Measurements from ENCODE around the gene ANP32D. TPM values are rescaled to one million over a fixed set of nuclear protein-coding genes. Genes with fewer than 3 reads are reported as not detected.
"Not testable (repeated sequence)": the region's sequence is repeated elsewhere in the genome, so short reads cannot be mapped to it uniquely, and the experiment has no call there.

Gene ANP32D
- total RNA-seq, 4 donors from 2014 or later: not detected

- Histone ChIP-seq H3K4me3 (no peak overlapping the region), H3K36me3 (no peaks in the 10 kb centered on the region)
- in situ Hi-C loops (cut with MboI; ENCODE audit: low pct_ligation_motif_present in 1 of 4, low pct_unique_long_range_greater_than_20kb in 1 of 4, low sequenced_read_pairs in 3 of 4): no loop called here
These were observed 14.3 kb downstream of the ANP32D start for GRCh38 chr12:48486679-48487078.

GRCh38 chr12:48489012-48489411 lies 16.7 kb downstream of the ANP32D start:
- 37 to 43% methylated on average over 2 of the region's 2 CpGs for WGBS, 2 donors (ENCODE audit: low coverage in 1 of 2)
- H3K4me1 ChIP-seq: no peaks in the 10 kb centered on the region
- TF ChIP-seq POLR2A (IDR thresholded peaks at IDR 0.05) (no peak), EP300 (IDR thresholded peaks at IDR 0.05; ENCODE audit: low read depth) (no peak), CTCF (IDR thresholded peaks at IDR 0.05) (no peak), POLR2AphosphoS5 (IDR thresholded peaks at IDR 0.05) (no peak)

More at GRCh38 chr12:48486679-48487078, 14.3 kb downstream of the ANP32D start:
- TF ChIP-seq POLR2A (IDR thresholded peaks at IDR 0.05) (no peak), POLR2AphosphoS5 (IDR thresholded peaks at IDR 0.05) (no peak), EP300 (IDR thresholded peaks at IDR 0.05; ENCODE audit: low read depth) (no peak)
- WGBS, 2 donors (ENCODE audit: low coverage in 1 of 2): 49 to 67% methylated on average over 5 of the region's 5 CpGs
- H3K9me3 ChIP-seq: no peaks in the 10 kb centered on the region
- DNase-seq: no peak
- H3K27ac ChIP-seq: no peak overlapping the region
- no peaks in the 10 kb centered on the region for H3K4me1 ChIP-seq
- no peaks in the 10 kb centered on the region for H3K27me3 ChIP-seq
- intact Hi-C loops (cut with DNase I; ENCODE audit: low total_unique reads): no loop called here

GRCh38 chr12:48489456-48489855 lies 17.1 kb downstream of the ANP32D start:
- H3K4me1 ChIP-seq; H3K4me3 ChIP-seq; intact Hi-C loops (cut with DNase I; ENCODE audit: low total_unique reads); H3K9me3 ChIP-seq; H3K36me3 ChIP-seq; H3K27ac ChIP-seq; H3K27me3 ChIP-seq; in situ Hi-C loops (cut with MboI; ENCODE audit: low pct_ligation_motif_present in 1 of 4, low pct_unique_long_range_greater_than_20kb in 1 of 4, low sequenced_read_pairs in 3 of 4); DNase-seq: not testable (repeated sequence)
- 77 to 85% methylated on average over 5 to 7 of the region's 7 CpGs for WGBS, 2 donors (ENCODE audit: low coverage in 1 of 2)

More at GRCh38 chr12:48489012-48489411, 16.7 kb downstream of the ANP32D start:
- no peaks in the 10 kb centered on the region for H3K27me3 ChIP-seq
- intact Hi-C loops (cut with DNase I; ENCODE audit: low total_unique reads) (no loop called here), in situ Hi-C loops (cut with MboI; ENCODE audit: low pct_ligation_motif_present in 1 of 4, low pct_unique_long_range_greater_than_20kb in 1 of 4, low sequenced_read_pairs in 3 of 4) (no loop called here)
- no peak for DNase-seq
- no peaks in the 10 kb centered on the region for H3K36me3 ChIP-seq
- no peak overlapping the region for H3K27ac ChIP-seq
- H3K9me3 ChIP-seq: no peaks in the 10 kb centered on the region
- no peak overlapping the region for H3K4me3 ChIP-seq

GRCh38 chr12:48500281-48500680 lies 27.9 kb downstream of the ANP32D start:
- in situ Hi-C loops (cut with MboI; ENCODE audit: low pct_ligation_motif_present in 1 of 4, low pct_unique_long_range_greater_than_20kb in 1 of 4, low sequenced_read_pairs in 3 of 4); H3K9me3 ChIP-seq; intact Hi-C loops (cut with DNase I; ENCODE audit: low total_unique reads); H3K4me1 ChIP-seq; H3K4me3 ChIP-seq; H3K27ac ChIP-seq; H3K27me3 ChIP-seq; H3K36me3 ChIP-seq; DNase-seq: not testable (repeated sequence)
- no CpG with 5 or more reads among the region's 32 CpGs for WGBS, 2 donors (ENCODE audit: low coverage in 1 of 2)

- in situ Hi-C loops (cut with MboI; ENCODE audit: low pct_ligation_motif_present in 1 of 4, low pct_unique_long_range_greater_than_20kb in 1 of 4, low sequenced_read_pairs in 3 of 4); DNase-seq; intact Hi-C loops (cut with DNase I; ENCODE audit: low total_unique reads); H3K9me3 ChIP-seq; H3K4me1 ChIP-seq; H3K4me3 ChIP-seq; H3K36me3 ChIP-seq; H3K27me3 ChIP-seq; H3K27ac ChIP-seq: not testable (repeated sequence)
- 75 to 79% methylated on average over 2 of the region's 2 CpGs for WGBS, 2 donors (ENCODE audit: low coverage in 1 of 2)
These were observed 34.5 kb downstream of the ANP32D start for GRCh38 chr12:48506836-48507235.

GRCh38 chr12:48508987-48509386 lies 36.6 kb downstream of the ANP32D start:
- DNase-seq: no peak
- Histone ChIP-seq H3K4me3 (no peak overlapping the region), H3K27ac (no peak overlapping the region), H3K27me3 (peaks cover 3% of the 10 kb centered on the region), H3K9me3 (peaks cover 0 to 3% of the 10 kb centered on the region in 2 donors), H3K4me1 (no peaks in the 10 kb centered on the region), H3K36me3 (no peaks in the 10 kb centered on the region)
- WGBS, 2 donors (ENCODE audit: low coverage in 1 of 2): 76% methylated on average over 2 of the region's 2 CpGs; no CpG with 5 or more reads in 1 of the 2 donors
- in situ Hi-C loops (cut with MboI; ENCODE audit: low pct_ligation_motif_present in 1 of 4, low pct_unique_long_range_greater_than_20kb in 1 of 4, low sequenced_read_pairs in 3 of 4) (no loop called here), intact Hi-C loops (cut with DNase I; ENCODE audit: low total_unique reads) (no loop called here)
- TF ChIP-seq POLR2A (IDR thresholded peaks at IDR 0.05): no peak
- no peak for TF ChIP-seq POLR2AphosphoS5 (IDR thresholded peaks at IDR 0.05)
- TF ChIP-seq EP300 (IDR thresholded peaks at IDR 0.05; ENCODE audit: low read depth): no peak
- no peak for TF ChIP-seq CTCF (IDR thresholded peaks at IDR 0.05)
